ENCODE data around the gene CD320. TPM values are rescaled to one million over a fixed set of nuclear protein-coding genes. Genes with fewer than 3 reads are reported as not detected.

CD320 gene
- total and polyA plus RNA-seq, 2 of the 8 experiments (the other 6 are each of a cell fraction or from before 2014, with no cell fraction given): 80.4 to 157 TPM

DNA sequence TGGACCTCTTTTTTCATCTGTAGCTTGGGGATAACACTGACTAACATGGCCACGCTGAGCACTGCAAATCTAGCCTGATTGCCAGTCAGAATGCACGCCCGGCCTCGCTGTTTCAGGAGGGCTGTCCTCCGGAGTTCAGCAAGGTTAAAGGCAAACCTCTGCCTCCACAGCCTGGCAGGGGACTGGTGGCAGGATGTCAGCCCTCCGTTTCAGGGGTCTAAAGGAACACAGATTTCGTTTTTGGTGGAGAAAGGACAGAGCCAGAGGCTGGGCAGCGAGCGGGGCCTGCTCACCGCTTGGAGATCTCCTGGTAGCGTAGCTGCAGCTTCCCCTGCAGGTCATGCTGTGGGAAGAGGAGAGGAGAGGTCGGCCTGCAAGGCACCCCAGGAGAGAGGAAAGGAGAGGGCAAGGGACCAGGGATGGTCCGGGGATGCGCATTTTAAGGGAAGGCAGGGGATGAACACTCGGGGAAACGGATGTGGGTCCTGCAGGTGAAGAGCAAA lies 12.5 kb upstream of the CD320 start (continued):
- TF ChIP-seq CTCF (IDR thresholded peaks at IDR 0.05; ENCODE audit: control extremely low read depth in 1 of 3, insufficient read depth in 1 of 3, low read depth in 1 of 3, low read length in 3 of 3) (no peak), NANOG (IDR thresholded peaks at IDR 0.05; ENCODE audit: insufficient read depth, low read depth, low read length, poor library complexity, severe bottlenecking) (no peak), TBP (IDR thresholded peaks at IDR 0.05; ENCODE audit: low read depth, low read length) (no peak), EGR1 (IDR thresholded peaks at IDR 0.05; ENCODE audit: borderline replicate concordance, low read depth, low read length) (no peak), FOSL1 (IDR thresholded peaks at IDR 0.05; ENCODE audit: insufficient read depth, low read depth, low read length) (no peak), SRF (IDR thresholded peaks at IDR 0.05; ENCODE audit: low read depth, low read length) (no peak), TEAD4 (IDR thresholded peaks at IDR 0.05; ENCODE audit: low read depth, low read length) (no peak), SIRT6 (IDR thresholded peaks at IDR 0.05; ENCODE audit: low read length) (no peak), SP4 (IDR thresholded peaks at IDR 0.05; ENCODE audit: low read length) (no peak)

All from H1 (cell line).